Activated CD4-positive, alpha-beta T cell treated with anti-CD3 and anti-CD28 coated beads, Interleukin-2, Interleukin-6, amounts not matched to agents 100 ng/mL and 50 ng/mL, durations not matched to agents 16 hours and 8 hours (primary cell): ENCODE results near the gene CDH8.

ENCODE experiments used
- DNase-seq: peaks from one replicate; pipeline ENCODE4 v3.0.0-alpha.2; 2020

The CDH8 gene

DNA sequence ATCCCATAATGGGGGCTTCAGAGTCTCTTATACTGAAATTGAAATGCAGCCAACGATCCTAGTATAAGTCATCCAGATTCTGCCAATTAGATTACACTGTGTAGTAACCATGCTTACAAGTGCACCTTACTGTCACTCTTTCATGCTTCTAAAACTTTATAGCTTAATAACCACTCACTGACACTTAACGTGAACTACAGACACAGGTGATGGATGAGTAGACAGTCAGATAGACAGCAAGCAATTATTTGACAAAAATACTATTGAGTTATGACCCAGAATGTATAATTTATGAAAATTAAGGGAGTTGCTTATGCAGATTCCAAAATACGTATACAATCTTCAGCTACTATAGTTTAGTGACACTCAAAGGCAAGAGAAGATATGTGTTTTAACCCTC, 6.3 kb downstream of the CDH8 start:
- no peak for DNase-seq

GRCh38 chr16:62022688-62023087, 13.6 kb downstream of the CDH8 start:
- DNase-seq: no peak

- DNase-seq: no peak
Measured at GRCh38 chr16:62021161-62021581, 15.1 kb downstream of the CDH8 start.

GRCh38 chr16:62020681-62021080, 15.6 kb downstream of the CDH8 start:
- no peak for DNase-seq

DNA sequence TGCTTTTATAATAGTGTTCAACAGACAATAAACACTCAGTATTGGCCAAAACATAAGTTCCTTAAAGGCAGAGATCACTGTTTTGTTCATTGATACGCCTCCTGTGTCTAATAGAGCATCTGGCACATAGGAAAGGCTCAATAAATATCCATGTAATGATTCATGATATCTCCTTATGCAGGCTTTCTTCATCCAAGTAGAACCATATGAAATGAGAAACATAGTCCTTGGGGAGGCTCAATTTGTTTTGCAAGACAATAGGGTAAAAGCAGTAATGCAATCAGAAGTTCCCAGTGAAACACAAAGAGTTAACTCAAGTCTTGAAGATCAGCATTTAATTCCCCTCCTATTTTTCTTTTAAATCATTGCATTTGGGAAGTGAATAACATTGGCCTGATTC, 16.4 kb downstream of the CDH8 start:
- DNase-seq: no peak

GRCh38 chr16:62018301-62019060, 17.8 kb downstream of the CDH8 start:
- no peak for DNase-seq

- no peak for DNase-seq
Measured at GRCh38 chr16:62014319-62014923, 21.8 kb downstream of the CDH8 start.

DNA sequence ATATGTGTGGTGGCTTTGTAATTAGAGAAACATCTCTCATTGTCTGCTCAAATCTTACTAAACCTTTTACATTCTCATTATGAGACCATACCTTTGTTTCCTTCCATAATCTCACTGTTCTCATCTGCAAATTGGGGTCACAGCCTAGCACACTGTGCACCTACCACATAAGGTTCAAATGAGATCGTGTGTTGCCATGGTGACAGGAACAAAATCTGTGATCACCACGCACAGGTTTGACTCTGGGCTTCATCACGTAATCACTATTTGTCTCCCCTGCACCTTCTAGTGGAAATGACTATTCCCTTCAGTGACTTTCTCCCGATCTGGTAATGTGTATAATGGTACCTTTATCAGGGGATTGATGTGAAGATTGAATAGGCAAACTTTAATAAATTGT, 26.1 kb downstream of the CDH8 start:
- no peak for DNase-seq

- DNase-seq: no peak
Measured at GRCh38 chr16:61998460-61998859, 37.8 kb downstream of the CDH8 start.

GRCh38 chr16:61993108-61993507, 43.1 kb downstream of the CDH8 start:
- DNase-seq: no peak

DNA sequence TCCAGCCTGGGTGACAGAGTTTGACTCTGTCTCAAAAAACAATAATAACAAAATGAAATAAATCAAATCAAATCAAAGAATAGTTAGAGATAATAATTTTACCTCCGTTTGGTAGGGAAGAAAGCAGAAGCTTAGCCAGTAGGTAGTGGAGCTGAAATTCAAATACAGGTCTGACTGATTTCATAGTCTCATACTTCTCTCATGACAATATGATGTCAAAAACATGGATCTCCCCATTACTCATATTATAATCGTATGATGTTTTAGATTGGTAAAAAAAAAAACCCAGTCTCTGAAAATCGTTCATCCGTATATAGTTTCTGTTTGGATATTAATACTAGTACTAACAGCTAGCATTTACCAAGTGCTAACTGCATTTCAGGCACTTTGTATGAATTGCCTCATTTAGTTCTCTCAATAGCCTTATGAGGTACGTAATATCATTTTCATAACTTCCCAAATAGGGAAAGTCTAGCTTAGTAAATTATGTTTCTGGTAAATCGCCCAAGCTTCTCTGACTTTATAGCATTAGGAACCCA, 48.7 kb downstream of the CDH8 start:
- DNase-seq: no peak

GRCh38 chr16:61969077-61969382, 67.2 kb downstream of the CDH8 start:
- DNase-seq: no peak

DNA sequence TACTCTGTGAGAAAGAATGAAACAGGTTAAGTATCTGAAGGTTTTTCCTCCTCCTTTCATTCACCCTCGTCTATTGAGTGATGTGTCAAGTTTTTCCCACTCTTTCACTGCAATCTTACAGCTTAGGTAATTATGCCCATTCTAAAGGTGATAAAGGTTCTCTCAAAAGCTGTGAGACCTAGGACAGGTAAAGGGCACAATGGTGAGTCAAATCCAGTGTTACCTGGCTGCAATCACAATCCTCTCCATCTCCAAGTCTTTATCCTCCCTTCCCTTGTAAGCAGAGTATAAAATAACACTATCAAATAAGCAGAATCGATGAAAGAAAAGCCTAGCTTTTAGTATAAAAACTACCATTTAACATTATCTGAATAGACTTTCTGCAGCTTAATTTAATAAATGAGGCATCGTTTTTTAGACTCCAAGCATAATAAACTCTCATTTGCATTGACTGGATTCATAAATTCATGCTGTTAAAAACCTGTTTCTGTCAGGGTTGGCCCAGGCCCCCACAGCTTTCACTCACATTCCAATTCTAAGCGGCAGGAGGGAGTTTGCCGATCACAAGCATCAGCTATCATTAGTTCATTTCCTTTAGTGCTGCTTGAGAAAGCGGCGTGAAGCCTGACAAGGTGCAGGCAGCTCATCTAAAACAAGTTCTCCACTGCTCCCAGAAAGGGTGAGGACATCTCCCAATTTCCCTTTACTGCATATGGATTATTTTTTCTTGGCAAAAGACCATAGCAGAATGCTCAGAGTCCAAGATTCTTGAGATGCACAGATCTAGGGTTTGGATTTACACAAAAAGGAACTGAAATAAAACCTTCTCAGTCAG, 67.8 kb downstream of the CDH8 start:
- no peak for DNase-seq

GRCh38 chr16:61957075-61957855, 79.0 kb downstream of the CDH8 start:
- no peak for DNase-seq

DNA sequence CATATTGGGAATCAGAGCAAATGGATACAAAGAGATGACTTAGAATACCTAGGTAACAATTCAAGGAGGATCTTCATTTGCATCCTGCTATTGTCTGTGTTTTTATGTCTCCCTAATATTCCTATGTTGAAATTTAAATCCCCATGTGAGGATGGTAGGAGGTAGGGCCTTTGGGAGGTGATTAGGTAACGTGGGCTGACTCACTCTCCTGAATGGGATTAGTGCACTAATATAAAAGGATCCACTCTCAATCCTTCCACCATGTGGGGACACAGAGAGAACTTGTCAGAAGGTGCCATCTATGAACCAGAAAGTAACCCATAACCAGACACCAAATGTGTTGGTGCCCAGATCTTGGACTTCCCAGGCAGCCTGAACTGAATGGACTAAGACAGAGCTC, 83.4 kb downstream of the CDH8 start:
- no peak for DNase-seq

- no peak for DNase-seq
Measured at GRCh38 chr16:61948414-61948813, 87.8 kb downstream of the CDH8 start.

DNA sequence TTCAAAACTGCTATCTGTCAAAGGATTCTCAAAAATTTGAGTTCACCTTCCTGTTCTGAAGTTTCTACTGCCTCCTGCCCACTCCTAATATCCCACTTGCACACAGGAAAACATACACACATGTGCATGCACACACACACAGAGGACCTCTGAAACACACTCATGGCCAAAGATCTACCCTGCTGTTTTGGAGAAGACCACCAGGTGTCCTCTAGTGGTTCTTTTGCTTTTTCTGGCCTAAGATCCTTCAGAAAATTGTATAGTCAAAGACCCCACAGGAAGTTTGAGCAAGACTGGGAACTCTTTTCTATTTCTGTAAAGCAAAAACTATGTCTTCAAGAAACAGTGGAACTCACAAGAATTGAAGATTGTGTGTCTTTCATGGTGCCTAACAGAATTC, 90.2 kb downstream of the CDH8 start:
- no peak for DNase-seq

DNA sequence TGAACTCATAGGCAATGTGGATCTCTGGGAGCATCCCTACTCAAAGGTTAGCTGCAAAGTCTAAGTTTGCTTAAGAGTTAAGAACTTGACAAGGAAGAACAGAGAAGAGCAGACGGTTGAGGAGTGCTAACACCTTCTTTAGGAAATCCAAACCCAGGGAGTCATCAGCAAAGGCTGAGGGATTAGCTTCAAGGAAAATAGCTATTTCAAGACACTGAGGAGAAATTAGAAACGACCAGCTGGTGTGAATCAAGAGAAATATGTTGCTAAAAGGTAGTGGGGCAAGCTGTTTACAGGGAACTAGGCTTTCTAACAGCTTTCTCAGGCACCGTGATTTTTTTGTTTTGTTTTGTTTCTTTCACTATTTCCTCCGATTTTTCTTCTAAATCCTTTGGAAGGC, 90.7 kb downstream of the CDH8 start:
- no peak for DNase-seq

DNA sequence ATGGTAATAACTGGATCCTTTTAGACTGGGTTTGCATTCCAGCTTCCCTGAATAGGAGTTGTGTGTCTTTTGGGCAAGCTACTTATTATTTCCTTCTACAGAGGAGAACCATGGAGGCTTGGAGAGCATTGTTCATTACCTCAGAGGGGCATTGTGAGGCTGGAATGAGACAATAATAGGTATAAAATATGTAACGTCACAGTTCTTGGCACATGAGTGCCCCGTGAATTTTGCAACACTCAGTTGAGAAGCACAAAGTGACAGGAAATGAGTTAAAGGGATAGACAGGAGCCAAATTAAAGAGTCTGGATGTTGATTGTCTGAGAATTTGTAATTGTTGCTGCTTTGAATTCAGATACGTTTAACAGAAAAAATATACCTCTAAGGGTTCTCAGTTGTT, 92.2 kb downstream of the CDH8 start:
- no peak for DNase-seq

GRCh38 chr16:61940611-61941010, 95.6 kb downstream of the CDH8 start:
- DNase-seq: no peak

GRCh38 chr16:61937646-61938045, 98.6 kb downstream of the CDH8 start:
- DNase-seq: no peak

- DNase-seq: no peak
Measured at GRCh38 chr16:61936522-61936921, 99.7 kb downstream of the CDH8 start.

DNA sequence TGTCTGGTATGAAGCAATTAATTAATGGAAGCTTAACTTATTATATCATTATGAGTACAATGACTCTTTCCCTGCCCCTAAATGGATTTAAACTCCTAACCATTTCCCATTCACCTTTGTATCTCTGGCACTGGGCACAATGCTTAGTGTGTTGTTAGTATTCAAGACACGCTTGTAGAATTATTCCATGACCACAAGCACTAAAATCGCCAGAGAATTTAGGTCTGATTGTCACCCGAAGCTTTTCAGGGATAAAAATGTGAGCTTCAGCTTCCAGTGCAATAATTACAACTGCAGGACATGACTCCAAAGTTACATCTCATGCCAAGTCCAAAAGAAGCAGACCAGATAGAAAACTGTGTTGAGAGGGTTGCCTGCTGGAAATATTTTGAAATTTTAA, 101.6 kb downstream of the CDH8 start:
- DNase-seq: no peak
